ENCODE data around the gene CEP164.
"Not testable (repeated sequence)": the region's sequence is repeated elsewhere in the genome, so short reads cannot be mapped to it uniquely, and the experiment has no call there.

CEP164 gene

DNA sequence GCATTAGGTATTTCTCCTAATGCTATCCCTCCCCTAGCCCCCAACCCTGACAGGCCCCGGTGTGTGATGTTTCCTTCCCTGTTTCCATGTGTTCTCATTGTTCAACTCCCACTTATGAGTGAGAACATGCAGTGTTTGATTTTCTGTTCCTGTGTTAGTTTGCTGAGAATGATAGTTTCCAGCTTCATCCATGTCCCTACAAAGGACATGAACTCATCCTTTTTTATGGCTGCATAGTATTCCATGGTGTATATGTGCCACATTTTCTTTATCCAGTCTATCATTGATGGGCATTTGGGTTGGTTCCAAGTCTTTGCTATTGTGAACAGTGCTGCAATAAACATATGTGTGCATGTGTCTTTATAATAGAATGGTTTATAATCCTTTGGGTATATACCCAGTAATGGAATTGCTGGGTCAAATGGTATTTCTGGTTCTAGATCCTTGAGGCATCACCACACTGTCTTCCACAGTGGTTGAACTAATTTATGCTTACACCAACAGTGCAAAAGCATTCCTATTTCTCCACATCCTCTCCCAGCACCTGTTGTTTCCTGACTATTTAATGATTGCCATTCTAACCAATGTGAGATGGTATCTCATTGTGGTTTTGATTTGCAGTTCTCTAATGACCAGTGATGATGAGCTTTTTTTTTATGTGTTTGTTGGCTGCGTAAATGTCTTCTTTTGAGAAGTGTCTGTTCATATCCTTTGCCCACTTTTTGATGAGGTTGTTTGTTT lies 71.6 kb downstream of the CEP164 start:
- DNase-seq = not testable (repeated sequence)

DNA sequence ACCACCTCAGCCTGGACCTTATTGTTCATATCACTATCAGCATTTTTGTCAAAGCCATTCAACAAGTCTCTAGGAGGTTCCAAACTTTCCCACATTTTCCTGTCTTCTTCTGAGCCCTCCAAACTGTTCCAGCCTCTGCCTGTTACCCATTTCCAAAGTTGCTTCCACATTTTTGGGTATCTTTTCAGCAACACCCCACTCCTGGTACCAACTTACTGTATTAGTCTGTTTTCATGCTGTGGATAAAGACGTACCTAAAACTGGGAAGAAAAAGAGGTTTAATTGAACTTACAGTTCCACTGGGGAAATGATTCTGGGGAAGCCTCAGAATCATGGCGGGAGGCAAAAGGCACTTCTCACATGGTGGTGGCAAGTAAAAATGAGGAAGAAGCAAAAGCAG lies 78.2 kb downstream of the CEP164 start:
- not testable (repeated sequence) for DNase-seq

DNA sequence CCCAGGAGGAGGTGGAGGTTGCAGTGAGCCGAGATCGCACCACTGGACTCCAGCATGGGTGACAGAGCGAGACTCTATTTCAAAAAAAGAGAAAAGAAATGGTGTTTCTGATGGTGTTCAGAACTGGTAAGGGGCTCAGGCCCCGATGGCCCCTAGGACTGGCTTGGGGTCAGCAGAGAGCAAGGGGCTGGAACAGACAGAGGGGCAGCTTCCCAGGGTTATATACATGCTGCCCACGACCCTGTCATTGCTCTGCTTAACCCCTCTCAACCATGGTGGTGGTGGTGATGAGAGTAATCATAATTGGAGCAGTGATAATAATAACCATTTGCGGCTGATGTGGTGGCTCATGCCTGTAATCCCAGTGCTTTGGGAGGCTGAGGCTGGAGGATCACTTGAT lies 79.4 kb downstream of the CEP164 start:
- DNase-seq = no peak

DNA sequence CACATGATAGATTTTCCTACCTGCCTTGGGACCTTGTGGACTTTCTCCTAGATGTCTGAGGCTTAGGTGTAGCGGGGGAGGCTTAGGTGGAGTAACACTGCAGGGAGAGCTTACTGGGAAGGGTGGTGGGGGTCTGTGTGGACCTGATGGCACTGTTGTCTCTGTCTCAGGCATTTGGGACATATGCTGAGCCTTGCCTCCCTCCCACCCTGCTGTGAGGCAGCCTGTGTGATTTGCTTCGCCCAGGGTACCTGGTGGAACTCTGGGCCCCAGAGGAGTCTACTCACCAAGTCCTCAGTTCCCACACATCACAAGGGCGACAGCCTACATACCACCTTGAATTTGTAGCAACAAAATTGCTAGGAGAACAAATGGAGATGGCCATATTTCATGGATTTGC lies 80.7 kb downstream of the CEP164 start:
- DNase-seq = no peak

DNA sequence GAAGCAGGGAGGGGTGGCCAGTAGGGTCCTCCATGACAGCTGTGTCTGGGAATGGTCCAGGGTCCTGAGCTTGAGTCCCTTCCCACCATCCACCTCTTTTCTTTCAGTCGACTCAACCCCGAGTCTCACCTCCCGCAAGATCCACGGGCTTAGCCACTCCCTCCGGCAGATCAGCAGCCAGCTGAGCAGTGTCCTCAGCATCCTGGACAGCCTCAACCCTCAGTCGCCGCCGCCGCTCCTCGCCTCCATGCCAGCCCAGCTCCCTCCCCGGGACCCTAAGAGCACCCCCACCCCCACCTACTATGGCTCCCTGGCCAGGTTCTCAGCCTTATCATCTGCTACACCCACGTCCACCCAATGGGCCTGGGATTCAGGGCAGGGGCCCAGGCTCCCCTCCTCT lies 81.9 kb downstream of the CEP164 start:
- no peak for DNase-seq

GRCh38 chr11:117410238-117410637 lies 82.6 kb downstream of the CEP164 start:
- no peak for DNase-seq

DNA sequence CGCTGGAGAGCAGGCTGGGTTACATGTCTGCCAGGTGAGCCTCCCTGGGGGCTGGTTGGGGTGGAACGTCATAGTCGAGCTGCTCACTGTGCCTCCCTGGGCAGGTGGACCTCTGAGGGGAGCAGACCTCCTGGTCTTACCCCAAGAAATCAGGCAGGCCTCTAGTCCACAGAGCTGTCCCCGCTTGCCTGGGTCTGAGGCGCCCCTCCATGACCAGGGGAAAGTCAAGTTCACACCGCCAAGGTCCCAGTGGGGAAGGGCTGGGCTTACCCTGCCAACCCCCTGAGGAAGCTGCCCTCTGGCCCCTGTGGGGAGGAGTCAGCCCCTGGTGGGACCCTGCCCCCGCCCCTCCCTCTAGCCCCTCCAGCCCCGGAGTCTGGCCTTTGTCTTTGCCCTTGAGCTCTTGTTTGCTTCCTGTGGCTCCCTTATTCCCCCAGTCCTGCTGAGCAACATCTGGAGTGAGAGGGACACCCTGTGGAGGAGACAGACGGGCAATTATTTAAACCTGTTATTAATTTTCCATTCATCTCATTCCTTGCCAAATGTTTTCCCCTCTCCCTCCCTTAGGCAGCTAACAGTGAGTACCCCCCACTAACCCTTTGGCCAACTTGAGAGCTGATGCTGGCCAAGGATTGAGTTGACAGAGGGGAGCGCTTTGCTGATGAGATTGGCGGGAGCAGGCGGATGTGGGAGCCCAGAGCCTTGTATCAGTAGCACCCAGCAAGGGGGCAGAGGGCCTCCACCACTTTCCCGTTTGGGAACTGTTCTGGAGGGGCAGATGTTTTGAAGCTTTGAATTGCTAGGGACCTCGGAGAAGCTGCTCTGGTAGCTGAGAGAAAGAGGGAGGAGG lies 83.4 kb downstream of the CEP164 start:
- DNase-seq = no peak

DNA sequence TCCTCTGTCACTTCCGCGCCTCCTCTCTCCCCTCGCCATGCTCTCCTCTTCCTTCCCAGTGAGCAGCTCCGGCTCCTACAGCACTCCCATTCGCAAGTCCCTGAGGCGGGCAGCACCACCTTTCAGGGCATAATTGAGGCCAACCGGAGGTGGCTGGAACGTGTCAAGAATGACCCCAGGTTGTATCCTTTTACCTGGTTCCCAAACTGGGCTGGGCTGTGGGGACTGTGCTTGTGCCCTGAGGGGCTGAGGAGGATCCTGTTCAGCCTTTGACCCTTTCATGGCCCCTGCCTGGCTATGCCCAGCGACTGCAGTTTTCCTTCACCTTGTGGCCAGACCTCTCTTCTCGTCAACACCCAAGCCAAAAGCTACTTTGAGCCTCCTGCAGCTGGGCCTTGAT lies 84.1 kb downstream of the CEP164 start:
- no peak for DNase-seq

DNA sequence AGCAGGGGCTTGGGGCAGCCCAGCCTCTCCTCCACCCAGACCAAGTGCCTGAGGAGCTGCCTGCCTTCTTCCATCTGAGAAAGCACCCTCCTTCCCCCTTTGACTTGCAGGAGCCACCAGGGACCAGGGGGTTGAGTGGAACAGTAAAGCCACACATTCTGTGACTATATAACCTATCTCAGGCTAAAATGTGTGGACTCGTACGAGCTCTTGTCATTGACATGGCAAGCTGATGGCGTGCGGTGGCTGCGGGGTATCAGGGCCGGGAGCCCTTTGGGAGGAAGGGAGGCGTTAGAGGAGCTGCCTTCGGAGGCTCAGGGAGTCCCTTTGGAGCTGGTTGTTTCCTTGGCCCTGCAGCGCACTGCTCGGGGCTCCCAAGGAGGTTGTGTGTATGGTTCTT lies 84.5 kb downstream of the CEP164 start:
- DNase-seq = no peak

DNA sequence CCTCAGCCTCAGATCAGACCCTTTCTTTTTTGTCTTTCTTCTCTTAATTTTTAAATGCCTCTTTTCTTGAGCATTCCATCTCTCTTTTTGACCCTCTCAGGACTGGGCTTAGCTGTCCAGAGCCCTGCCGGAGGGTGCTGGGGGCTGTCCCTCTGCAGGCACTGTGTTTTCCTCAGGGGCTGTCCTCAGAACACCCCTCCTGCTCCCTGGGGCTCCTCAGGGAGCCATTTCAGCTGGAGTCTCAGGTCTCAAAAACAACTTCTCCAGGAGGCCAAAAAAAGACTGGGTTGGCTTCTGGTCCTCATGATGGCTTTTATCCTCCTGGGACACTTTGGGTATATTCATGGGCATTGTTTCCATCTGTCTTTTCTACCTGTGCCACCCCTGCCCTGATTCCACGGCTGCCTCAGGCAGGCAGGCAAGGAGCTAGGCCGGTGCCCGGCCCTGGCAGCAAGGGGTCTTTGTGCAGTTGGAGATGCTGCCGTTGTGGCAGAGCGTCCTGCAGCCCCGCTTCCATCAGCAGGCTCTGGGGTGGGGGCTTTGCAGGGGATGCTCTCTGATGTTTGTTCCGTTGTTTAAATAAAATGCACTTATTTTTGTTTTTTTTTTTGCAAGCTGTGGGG lies 85.1 kb downstream of the CEP164 start:
- no peak for DNase-seq

DNA sequence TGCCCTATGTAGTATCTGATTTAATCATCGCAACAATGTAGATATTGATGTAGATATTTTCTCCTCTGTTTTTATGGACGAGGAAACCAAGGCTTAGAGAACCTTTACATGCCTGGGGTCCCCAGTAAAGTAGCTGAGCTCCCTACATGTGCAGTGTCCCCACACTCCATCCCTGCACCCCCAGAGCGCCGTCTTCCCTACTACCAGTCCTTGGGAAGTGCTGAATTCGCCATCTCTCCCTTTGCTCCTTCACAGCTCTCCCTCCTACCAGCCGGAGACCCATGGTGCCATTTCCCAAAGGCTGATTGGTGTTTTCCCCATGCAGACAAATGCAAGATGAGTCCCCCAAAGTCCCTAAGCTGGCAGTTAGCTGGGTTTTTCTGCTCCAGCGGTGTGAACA lies 86.0 kb downstream of the CEP164 start:
- no peak for DNase-seq

GRCh38 chr11:117414724-117415123 lies 87.1 kb downstream of the CEP164 start:
- no peak for DNase-seq

DNA sequence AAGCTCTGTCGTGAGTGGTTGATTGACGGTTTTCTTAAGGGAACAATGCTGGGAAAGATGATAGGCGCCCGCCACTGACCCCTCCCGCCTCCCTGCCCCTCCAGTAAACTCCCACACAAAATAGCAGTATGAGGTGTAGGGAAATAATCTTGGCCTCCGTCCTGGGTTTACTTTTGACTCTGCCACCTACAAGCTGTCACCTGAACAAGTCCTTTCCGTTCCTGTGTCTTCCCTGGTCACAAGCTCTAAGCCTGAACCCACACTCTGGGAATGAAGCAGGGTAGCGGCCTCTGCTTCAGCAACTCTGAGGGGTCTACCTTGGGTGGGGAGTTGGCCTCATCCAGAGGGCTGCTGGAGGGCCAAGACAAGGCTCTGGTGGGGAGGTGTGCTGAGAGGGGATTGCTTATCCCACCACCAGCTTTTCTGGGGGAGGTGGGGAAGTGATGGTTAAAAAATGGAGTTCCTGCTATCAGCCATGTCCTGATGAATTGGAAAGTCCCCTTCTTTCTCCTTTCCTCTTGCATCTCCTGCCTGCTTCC lies 87.8 kb downstream of the CEP164 start:
- DNase-seq = no peak

DNA sequence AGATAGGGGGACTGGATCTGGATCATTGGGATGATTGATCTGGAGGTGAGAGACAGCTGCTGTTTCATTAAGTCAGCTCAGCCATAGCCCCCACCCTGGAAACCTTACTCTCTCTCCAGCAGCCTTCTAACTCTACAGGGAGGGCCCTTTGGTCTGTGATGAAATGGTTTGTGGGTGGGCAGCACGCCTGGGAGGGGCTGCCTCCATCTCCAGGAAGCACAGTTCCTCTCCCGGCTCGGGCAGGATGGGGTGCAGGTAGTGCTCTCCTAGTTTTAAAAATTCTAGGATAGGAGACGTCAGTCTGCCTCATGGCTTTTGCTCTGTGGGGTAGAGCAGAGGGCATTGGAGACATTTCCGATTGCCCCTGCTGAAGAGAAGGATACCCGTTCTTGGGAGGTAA lies 89.7 kb downstream of the CEP164 start:
- no peak for DNase-seq

DNA sequence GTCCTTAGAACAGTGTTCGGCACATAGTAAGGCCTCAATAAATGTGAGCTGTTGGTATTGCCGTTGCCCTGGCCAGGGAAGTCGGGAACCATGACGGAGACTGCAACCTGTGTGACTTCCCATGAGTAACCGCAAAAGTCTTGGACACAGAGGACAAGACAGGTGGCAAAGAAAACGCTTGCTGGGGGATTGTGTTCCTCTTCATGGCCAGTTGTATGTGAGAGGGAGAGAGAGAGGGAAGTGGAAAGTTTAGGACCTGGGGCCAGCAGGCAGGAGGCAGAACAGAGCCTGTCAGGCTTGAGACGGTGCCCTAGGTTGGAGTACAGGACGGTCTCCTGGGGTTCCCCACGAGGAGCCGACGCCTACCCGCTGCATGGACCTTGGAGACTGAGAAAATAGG lies 90.2 kb downstream of the CEP164 start:
- no peak for DNase-seq

DNA sequence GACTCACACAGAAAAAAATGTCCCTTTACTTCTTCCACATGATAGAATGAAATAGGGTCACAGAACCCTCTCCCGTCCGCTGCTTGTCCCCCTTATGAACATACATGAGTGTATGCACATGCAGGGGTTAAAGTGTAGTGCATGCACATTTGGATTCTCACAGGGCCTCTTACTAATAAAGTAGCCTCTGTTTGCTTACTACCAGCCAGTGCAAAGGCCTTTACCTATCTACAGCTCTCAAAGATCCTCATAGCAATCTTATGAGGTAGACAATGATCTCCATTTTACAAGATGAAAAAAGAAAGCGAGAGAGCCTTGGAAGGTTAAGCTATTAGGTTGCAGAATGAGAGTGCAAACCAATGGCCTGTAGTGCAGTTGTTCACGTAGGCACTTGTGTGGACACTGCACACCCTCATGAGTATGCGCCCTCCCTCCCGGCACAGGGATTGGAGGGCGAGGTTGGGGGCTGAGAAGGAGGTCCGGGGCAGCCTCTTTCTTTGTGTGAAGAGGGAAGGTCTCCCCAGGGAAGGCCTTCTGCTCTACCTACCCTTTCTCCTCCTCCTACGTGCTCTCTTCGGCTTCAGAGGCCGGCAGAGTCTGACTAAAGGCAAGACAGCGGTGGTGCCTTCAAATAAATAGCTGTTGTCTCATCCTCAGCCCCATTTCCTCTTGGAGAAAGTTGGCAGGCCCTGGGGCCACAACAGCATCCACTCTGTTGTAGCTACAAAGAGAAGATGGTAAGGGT lies 91.3 kb downstream of the CEP164 start:
- DNase-seq = no peak

- no peak for DNase-seq
Observed at GRCh38 chr11:117419482-117420142, 92.0 kb downstream of the CEP164 start.

DNA sequence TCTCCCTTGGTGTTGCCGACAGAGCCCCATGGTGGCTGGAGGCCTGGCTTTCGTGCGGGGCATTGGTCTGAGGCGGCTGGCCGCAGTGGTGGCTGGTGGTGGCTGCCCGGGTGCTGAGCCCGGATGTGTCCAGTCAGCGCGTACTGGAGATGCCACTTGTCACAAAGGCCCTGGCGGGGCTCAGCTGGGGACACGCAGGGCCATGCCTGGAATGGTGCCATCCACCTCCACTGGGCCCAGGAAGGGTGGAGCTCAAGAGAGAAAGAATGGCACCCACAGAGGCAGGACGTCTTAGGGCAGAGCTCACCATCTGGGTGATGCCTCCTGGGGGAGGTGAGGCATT lies 92.5 kb downstream of the CEP164 start:
- no peak for DNase-seq

- DNase-seq = no peak
Observed at GRCh38 chr11:117420598-117420997, 92.9 kb downstream of the CEP164 start.

DNA sequence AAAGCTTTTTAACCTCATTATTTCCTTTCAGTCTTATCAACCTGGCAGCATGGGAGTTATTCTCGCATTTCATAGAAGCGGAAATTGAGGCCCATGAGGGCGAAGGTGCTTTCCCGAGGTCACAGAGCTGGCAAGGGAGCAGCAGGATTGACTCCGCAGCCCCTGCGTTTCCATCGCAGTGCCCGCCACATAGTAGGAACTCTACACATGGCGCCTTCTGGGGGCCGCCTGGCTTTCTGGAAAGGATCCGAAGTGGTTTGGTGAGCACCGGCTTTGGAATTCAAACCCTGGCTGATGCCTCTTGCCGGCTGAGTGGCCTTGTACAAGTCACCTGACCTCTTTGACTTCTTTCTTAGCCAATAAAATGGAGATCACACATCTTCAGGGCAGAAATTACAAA lies 93.4 kb downstream of the CEP164 start:
- no peak for DNase-seq

GRCh38 chr11:117421476-117421875 lies 93.8 kb downstream of the CEP164 start:
- no peak for DNase-seq

DNA sequence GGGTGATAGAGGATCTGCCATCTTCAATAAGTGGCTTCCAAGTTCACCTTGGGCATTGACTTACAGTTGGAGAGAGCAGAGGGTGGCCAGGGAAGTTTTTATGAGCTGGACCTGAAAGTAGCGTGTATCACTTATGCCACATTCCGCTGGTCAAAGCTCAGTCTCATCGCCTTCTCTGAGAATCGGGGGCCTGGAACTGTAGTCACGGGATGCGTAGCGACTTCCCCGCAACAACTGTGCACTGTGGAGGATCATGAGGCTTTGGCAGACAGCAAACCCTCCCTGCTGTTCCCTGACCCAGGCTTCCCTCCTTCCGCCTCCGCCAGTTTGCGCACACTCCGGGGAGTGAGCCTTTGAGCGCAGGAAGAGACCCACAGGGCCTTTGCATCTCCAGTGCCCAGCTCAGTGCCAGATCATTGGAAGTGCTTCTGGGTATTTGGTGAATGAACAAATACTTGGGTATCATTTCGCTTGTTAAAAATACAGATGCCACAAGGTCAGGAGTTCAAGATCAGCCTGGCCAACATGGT lies 95.5 kb downstream of the CEP164 start:
- DNase-seq = no peak
